ENCODE data around the gene PIBF1.

DNA sequence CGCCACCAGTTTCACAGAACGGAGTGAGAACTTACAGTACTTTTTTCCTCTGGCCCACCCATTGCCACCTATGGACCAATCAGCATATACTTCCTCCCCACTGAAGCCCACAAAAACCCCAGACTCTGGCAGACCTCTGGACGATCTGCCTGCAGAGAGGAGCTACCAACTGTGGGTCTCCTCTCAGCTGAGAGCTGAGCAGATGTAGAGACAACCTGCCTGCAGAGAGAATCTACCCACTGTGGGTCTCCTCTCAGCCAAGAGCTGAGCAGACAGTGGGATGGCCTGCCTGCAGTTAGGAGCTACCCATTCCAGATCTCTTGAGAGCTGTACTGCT, 69.7 kb downstream of the PIBF1 start:
- TF ChIP-seq, protein P1, sequence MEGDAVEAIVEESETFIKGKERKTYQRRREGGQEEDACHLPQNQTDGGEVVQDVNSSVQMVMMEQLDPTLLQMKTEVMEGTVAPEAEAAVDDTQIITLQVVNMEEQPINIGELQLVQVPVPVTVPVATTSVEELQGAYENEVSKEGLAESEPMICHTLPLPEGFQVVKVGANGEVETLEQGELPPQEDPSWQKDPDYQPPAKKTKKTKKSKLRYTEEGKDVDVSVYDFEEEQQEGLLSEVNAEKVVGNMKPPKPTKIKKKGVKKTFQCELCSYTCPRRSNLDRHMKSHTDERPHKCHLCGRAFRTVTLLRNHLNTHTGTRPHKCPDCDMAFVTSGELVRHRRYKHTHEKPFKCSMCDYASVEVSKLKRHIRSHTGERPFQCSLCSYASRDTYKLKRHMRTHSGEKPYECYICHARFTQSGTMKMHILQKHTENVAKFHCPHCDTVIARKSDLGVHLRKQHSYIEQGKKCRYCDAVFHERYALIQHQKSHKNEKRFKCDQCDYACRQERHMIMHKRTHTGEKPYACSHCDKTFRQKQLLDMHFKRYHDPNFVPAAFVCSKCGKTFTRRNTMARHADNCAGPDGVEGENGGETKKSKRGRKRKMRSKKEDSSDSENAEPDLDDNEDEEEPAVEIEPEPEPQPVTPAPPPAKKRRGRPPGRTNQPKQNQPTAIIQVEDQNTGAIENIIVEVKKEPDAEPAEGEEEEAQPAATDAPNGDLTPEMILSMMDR (IDR thresholded peaks at IDR 0.05; ENCODE audit: insufficient read depth, low read length) = no peak
- TF ChIP-seq POLR2AphosphoS5 (IDR thresholded peaks at IDR 0.05; ENCODE audit: low read depth) (no peak), GABPA (IDR thresholded peaks at IDR 0.05; ENCODE audit: low read depth) (no peak), SPI1 (IDR thresholded peaks at IDR 0.05; ENCODE audit: borderline replicate concordance, low read depth) (no peak)
- TF ChIP-seq, protein P2, sequence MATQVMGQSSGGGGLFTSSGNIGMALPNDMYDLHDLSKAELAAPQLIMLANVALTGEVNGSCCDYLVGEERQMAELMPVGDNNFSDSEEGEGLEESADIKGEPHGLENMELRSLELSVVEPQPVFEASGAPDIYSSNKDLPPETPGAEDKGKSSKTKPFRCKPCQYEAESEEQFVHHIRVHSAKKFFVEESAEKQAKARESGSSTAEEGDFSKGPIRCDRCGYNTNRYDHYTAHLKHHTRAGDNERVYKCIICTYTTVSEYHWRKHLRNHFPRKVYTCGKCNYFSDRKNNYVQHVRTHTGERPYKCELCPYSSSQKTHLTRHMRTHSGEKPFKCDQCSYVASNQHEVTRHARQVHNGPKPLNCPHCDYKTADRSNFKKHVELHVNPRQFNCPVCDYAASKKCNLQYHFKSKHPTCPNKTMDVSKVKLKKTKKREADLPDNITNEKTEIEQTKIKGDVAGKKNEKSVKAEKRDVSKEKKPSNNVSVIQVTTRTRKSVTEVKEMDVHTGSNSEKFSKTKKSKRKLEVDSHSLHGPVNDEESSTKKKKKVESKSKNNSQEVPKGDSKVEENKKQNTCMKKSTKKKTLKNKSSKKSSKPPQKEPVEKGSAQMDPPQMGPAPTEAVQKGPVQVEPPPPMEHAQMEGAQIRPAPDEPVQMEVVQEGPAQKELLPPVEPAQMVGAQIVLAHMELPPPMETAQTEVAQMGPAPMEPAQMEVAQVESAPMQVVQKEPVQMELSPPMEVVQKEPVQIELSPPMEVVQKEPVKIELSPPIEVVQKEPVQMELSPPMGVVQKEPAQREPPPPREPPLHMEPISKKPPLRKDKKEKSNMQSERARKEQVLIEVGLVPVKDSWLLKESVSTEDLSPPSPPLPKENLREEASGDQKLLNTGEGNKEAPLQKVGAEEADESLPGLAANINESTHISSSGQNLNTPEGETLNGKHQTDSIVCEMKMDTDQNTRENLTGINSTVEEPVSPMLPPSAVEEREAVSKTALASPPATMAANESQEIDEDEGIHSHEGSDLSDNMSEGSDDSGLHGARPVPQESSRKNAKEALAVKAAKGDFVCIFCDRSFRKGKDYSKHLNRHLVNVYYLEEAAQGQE (IDR thresholded peaks at IDR 0.05; ENCODE audit: insufficient replicate concordance, low read depth) = no peak

Measured in HL-60 (cell line).